H1 (cell line): Measurements from ENCODE around the gene YBX2. TPM values are rescaled to one million over a fixed set of nuclear protein-coding genes. Genes with fewer than 3 reads are reported as not detected.

Experiments used
- CTCF ChIA-PET: fragments of 300-600 bp; sonication (Branson Sonifier 250); formaldehyde crosslinking; loops from one replicate; lab custom pipeline; 2021; ENCODE audit not compliant: partially characterized antibody; lab: Charles Lee
- POLR2A ChIA-PET: fragments of 300-600 bp; sonication (Branson Sonifier 250); formaldehyde crosslinking; loops from one replicate; lab custom pipeline; 2021; ENCODE audit warnings: inconsistent platforms; ENCODE audit not compliant: partially characterized antibody; lab: Charles Lee
- DNase-seq, 2 experiments: peaks; one replicate each; pipeline versions ENCODE4 v3.0.0 to v3.0.0-alpha.2; 2010 to 2022; ENCODE audit warnings: low spot score in 2 of 2, low read depth in 1 of 2, mixed read lengths in 1 of 2
- FAIRE-seq: peaks from 2 replicates; lab custom pipeline; 2011; peaks lifted over from hg19 to GRCh38; lab: Jason Lieb, UNC
- H2AFZ ChIP-seq: 2 replicates; pipeline ENCODE4 v1.8.1; 2012; ENCODE audit warnings: low read length, inconsistent platforms
- H2AK5ac ChIP-seq: 2 replicates; pipeline ENCODE4 v1.6.1; 2013; ENCODE audit warnings: low read depth, low read length
- H2BK120ac ChIP-seq: replicated peaks from 2 replicates; pipeline ENCODE3; 2013; ENCODE audit warnings: low read depth, low read length, inconsistent platforms
- H2BK12ac ChIP-seq: 2 replicates; pipeline ENCODE4 v1.6.1; 2013; ENCODE audit warnings: low read depth, low read length
- H2BK15ac ChIP-seq: 2 replicates; pipeline ENCODE4 v1.6.1; 2013; ENCODE audit warnings: low read length
- H2BK20ac ChIP-seq: 2 replicates; pipeline ENCODE4 v1.6.1; 2013; ENCODE audit warnings: low read length
- H2BK5ac ChIP-seq: 2 replicates; pipeline ENCODE4 v1.6.1; 2013; ENCODE audit warnings: low read depth, low read length
- H3K14ac ChIP-seq: 2 replicates; pipeline ENCODE4 v1.6.1; 2013; ENCODE audit warnings: inconsistent platforms; ENCODE audit not compliant: insufficient read length
- H3K18ac ChIP-seq: 2 replicates; pipeline ENCODE4 v1.6.1; 2013; ENCODE audit warnings: low read length; ENCODE audit errors: extremely low read depth
- H3K23ac ChIP-seq: 2 replicates; pipeline ENCODE4 v1.6.1; 2013; ENCODE audit warnings: inconsistent platforms; ENCODE audit not compliant: insufficient read length
- H3K23me2 ChIP-seq: 2 replicates; pipeline ENCODE4 v1.6.1; 2013; ENCODE audit warnings: low read depth, low read length
- H3K27ac ChIP-seq: 2 replicates; pipeline ENCODE4 v1.6.1; 2011; ENCODE audit warnings: low read depth, low read length, inconsistent platforms
- H3K27me3 ChIP-seq, 4 experiments: replicated peaks in 1 of 4; 1 replicate in 1 of 4; 2 replicates in 3 of 4; pipeline versions ENCODE4 v1.6.1 to v1.8.1; 2011 to 2013; ENCODE audit warnings: low read length in 3 of 4, mild to moderate bottlenecking in 3 of 4, inconsistent platforms in 2 of 4, mixed read lengths in 2 of 4, moderate library complexity in 1 of 4; ENCODE audit not compliant: control insufficient read depth in 3 of 4, insufficient read depth in 3 of 4; ENCODE audit errors: extremely low read depth in 1 of 4
- H3K36me3 ChIP-seq, 4 experiments: 2 replicates each; pipeline versions ENCODE4 v1.6.1 to v1.8.1; 2011 to 2013; ENCODE audit warnings: mild to moderate bottlenecking in 4 of 4, low read length in 3 of 4, moderate library complexity in 2 of 4, control low read depth in 1 of 4, inconsistent platforms in 1 of 4; ENCODE audit not compliant: insufficient read depth in 4 of 4, control insufficient read depth in 2 of 4
- H3K4ac ChIP-seq: replicated peaks from 2 replicates; pipeline ENCODE3; 2013; ENCODE audit warnings: low read length, low read depth, mixed read lengths, inconsistent platforms; ENCODE audit not compliant: insufficient read length
- H3K4me1 ChIP-seq, 4 experiments: replicated peaks in 1 of 4; 1 replicate in 1 of 4; 2 replicates in 3 of 4; pipeline versions ENCODE4 v1.6.1 to v1.8.1; 2011 to 2013; ENCODE audit warnings: low read length in 3 of 4, inconsistent platforms in 2 of 4, mixed read lengths in 1 of 4; ENCODE audit not compliant: insufficient read depth in 4 of 4, control insufficient read depth in 3 of 4
- H3K4me2 ChIP-seq, 2 experiments: 2 replicates each; pipeline versions ENCODE4 v1.6.1 to v1.8.1; 2011 to 2013; ENCODE audit warnings: low read depth in 2 of 2, low read length in 2 of 2, control low read depth in 1 of 2, inconsistent platforms in 1 of 2, mild to moderate bottlenecking in 1 of 2; ENCODE audit not compliant: insufficient read depth in 1 of 2
- H3K4me3 ChIP-seq, 4 experiments: fragments of 200-600, 300-600 bp in 1 of 4; sonication (generic), shearing (Covaris generic), sonication (Bioruptor Twin) in 1 of 4; 2 replicates each; pipeline versions ENCODE4 v1.5.1 to v1.8.1; 2011 to 2016; ENCODE audit warnings: low read length in 4 of 4, low read depth in 3 of 4, control low read depth in 2 of 4, inconsistent platforms in 2 of 4, mild to moderate bottlenecking in 2 of 4, mixed read lengths in 1 of 4, moderate library complexity in 1 of 4; ENCODE audit not compliant: insufficient read depth in 2 of 4; ENCODE audit errors: extremely low read depth in 1 of 4
- H3K56ac ChIP-seq: replicated peaks from 2 replicates; pipeline ENCODE3; 2013; ENCODE audit warnings: low read depth, mild to moderate bottlenecking, mixed read lengths, low read length, inconsistent platforms; ENCODE audit not compliant: insufficient read length
- H3K79me1 ChIP-seq: 2 replicates; pipeline ENCODE4 v1.6.1; 2013; ENCODE audit warnings: low read depth, low read length, control low read depth
- H3K79me2 ChIP-seq, 2 experiments: 2 replicates each; pipeline versions ENCODE4 v1.6.1 to v1.8.1; 2012 to 2013; ENCODE audit warnings: low read length in 2 of 2, mild to moderate bottlenecking in 2 of 2, inconsistent platforms in 1 of 2; ENCODE audit not compliant: insufficient read depth in 2 of 2, control insufficient read depth in 1 of 2
- H3K9ac ChIP-seq, 4 experiments: replicated peaks in 1 of 4; 1 replicate in 1 of 4; 2 replicates in 3 of 4; pipeline versions ENCODE4 v1.6.1 to v1.8.1; 2011 to 2013; ENCODE audit warnings: low read depth in 3 of 4, low read length in 3 of 4, control low read depth in 2 of 4, mild to moderate bottlenecking in 2 of 4, moderate library complexity in 2 of 4, inconsistent platforms in 1 of 4; ENCODE audit errors: extremely low read depth in 1 of 4
- H3K9me3 ChIP-seq, 2 experiments: 2 replicates each; pipeline versions ENCODE4 v1.6.1 to v1.8.1; 2012 to 2013; ENCODE audit warnings: mild to moderate bottlenecking in 2 of 2, moderate library complexity in 2 of 2, control low read depth in 1 of 2, inconsistent platforms in 1 of 2, low read depth in 1 of 2, low read length in 1 of 2, mixed read lengths in 1 of 2; ENCODE audit not compliant: insufficient read depth in 2 of 2
- H4K20me1 ChIP-seq, 2 experiments: replicated peaks in 1 of 2; 2 replicates each; pipeline versions ENCODE3 to v1.8.1; 2011 to 2013; ENCODE audit warnings: inconsistent platforms in 2 of 2, low read length in 2 of 2, mild to moderate bottlenecking in 1 of 2; ENCODE audit not compliant: insufficient read depth in 2 of 2, control insufficient read depth in 1 of 2
- H4K5ac ChIP-seq: 2 replicates; pipeline ENCODE4 v1.6.1; 2013; ENCODE audit warnings: low read length, low read depth, mixed read lengths, inconsistent platforms; ENCODE audit not compliant: insufficient read length
- H4K8ac ChIP-seq: 2 replicates; pipeline ENCODE4 v1.8.0; 2013; ENCODE audit warnings: mild to moderate bottlenecking, moderate library complexity, low read length, inconsistent platforms; ENCODE audit not compliant: insufficient read depth; ENCODE audit errors: extremely low read depth
- H4K91ac ChIP-seq: replicated peaks from 2 replicates; pipeline ENCODE3; 2013; ENCODE audit warnings: low read length, mixed read lengths, inconsistent platforms; ENCODE audit not compliant: insufficient read length
- KDM5A ChIP-seq: fragments of 200-600 bp; IDR thresholded peaks from 2 replicates; pipeline ENCODE4 v1.7.1; 2012; ENCODE audit warnings: mild to moderate bottlenecking, low read length, inconsistent platforms, mixed read lengths
- POLR2A ChIP-seq, 2 experiments: IDR thresholded peaks; 1 replicate in 1 of 2; 2 replicates in 1 of 2; pipeline ENCODE4 v1.6.1; 2011; ENCODE audit warnings: low read depth in 2 of 2, low read length in 2 of 2, mild to moderate bottlenecking in 2 of 2; ENCODE audit errors: control extremely low read depth in 1 of 2
- POLR2AphosphoS5 ChIP-seq: IDR thresholded peaks from 2 replicates; pipeline ENCODE4 v1.6.1; 2011; ENCODE audit warnings: low read depth, low read length
- SIN3A ChIP-seq, 2 experiments: IDR thresholded peaks in 1 of 2; conservative IDR thresholded peaks in 1 of 2; 2 replicates each; pipeline ENCODE4 v1.6.1; 2011 to 2012; ENCODE audit warnings: low read length in 2 of 2, improper control_type of control experiment in 1 of 2, low read depth in 1 of 2, mild to moderate bottlenecking in 1 of 2
- SP4 ChIP-seq: IDR thresholded peaks from 2 replicates; pipeline ENCODE4 v1.6.1; 2012; ENCODE audit warnings: low read length, inconsistent platforms
- TAF7 ChIP-seq: optimal IDR thresholded peaks from 2 replicates; pipeline ENCODE3; 2011; ENCODE audit warnings: low read depth, mild to moderate bottlenecking, inconsistent platforms, low read length, moderate library complexity, borderline replicate concordance
- TEAD4 ChIP-seq: IDR thresholded peaks from 2 replicates; pipeline ENCODE4 v1.6.1; 2012; ENCODE audit warnings: low read depth, low read length, inconsistent platforms, mixed read lengths
- WGBS, 2 experiments: shearing (Covaris generic) in 1 of 2; methylation state at CpG; one replicate each; pipeline versions ENCODE4 v1.1.6 to v1.1.7; 2013 to 2015; ENCODE audit warnings: low lambda C conversion rate in 2 of 2, mixed read lengths in 2 of 2, inconsistent platforms in 1 of 2, low coverage in 1 of 2, missing lambda C conversion rate in 1 of 2; ENCODE audit not compliant: insufficient replicate concordance in 2 of 2, insufficient coverage in 1 of 2, insufficient read length in 1 of 2; ENCODE audit errors: extremely low coverage in 1 of 2, missing lambda C conversion rate in 1 of 2; 5-methylcytosine and 5-hydroxymethylcytosine counted together
- polyA plus RNA-seq, 7 experiments: library from polyadenylated mRNA; depleted of rRNA in 3 of 7; stranded (reverse) in 5 of 7; unstranded in 2 of 7; fragments of >200 nt in 5 of 7; fragments of 200-250 nt in 2 of 7; gene quantifications; 1 replicate in 5 of 7; 2 replicates in 1 of 7; 4 replicates in 1 of 7; pipeline versions ENCODE4 v1.2.1 to v1.2.3, GENCODE V29; 2011 to 2013; ENCODE audit warnings: missing spikeins in 2 of 7, mixed read lengths in 2 of 7
- total RNA-seq: library from RNA; stranded (reverse); fragmentation: NEBNext Ultra II Directional; extraction: Animal tissue kit (Norgen Biotek cat#: 25700); gene quantifications from 2 replicates; pipeline ENCODE4 v1.2.1, GENCODE V29; 2021

Gene YBX2
- total and polyA plus RNA-seq, 2 of the 8 experiments (the other 6 are each of a cell fraction or from before 2014, with no cell fraction given): 19.2 to 30.5 TPM

DNA sequence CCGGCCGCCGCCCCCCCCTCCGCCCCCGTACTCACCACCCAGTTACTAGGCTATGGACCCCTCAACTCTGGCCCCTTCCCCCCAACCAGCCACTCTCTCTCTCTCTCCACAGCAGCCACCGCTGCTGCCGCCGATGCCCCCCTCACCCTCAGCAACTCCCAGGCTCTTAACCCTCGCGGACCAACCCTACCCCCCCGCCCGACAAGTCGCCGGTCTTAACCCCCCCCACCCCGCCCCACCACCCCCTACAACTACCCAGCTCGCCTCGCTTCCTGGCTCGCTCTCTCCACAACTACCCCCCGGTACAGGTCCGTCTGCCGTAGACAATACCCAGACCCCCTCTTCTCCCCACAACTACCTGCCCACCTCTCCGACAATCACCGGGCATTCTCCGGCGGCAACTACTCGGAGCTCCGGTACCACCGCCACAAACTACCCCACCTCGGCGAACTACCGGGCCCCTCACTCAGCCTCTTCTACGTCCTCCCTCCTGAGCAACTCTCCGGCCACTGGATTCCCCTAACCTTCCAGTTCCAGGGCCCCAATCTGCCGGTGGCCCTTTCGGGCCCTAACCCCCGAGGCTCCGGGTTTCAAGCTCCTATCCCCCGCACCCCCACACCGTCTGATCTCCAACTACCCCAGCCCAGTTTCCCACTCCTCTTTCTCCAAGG, 55.9 kb downstream of the YBX2 start:
- H4K91ac ChIP-seq: peak overlapping the region; percentile 77
- peak overlapping the region; percentile 81 to 93 (median 86) for H3K9ac ChIP-seq
- H2BK20ac ChIP-seq: no peak overlapping the region
- 3% methylated on average over 16 of the region's 39 CpGs; no CpG with 5 or more reads in 1 of the 2 experiments for WGBS, 2 experiments
- H3K79me2 ChIP-seq: peaks cover 0 to 52% of the 10 kb centered on the region in 2 experiments; a peak in 2 of 4 replicates
- CTCF ChIA-PET: interaction anchor here (0.5 to 6.4 kb wide), 5 partner anchors 14 to 58 kb away, joined by 3 to 46 read pairs (median 4); partner anchors contain the start of genes ACADVL and DLG4
- no peaks in the 10 kb centered on the region for H3K9me3 ChIP-seq
- peaks cover 18% of the 10 kb centered on the region for H3K23me2 ChIP-seq
- no peak overlapping the region for H3K23ac ChIP-seq
- H2AK5ac ChIP-seq: no peak overlapping the region
- H4K5ac ChIP-seq: peak overlapping the region; percentile 74
- FAIRE-seq (no peak), DNase-seq (no peak)
- H2BK12ac ChIP-seq: 0 out of 2 replicates have a peak overlapping the region, but pooled peaks have one; percentile 9
- H3K27ac ChIP-seq: peak overlapping the region; percentile 63
- POLR2A ChIA-PET: interaction anchor here (0.6 to 19.7 kb wide), 19 partner anchors 9 to 351 kb away, joined by 3 to 386 read pairs (median 4); partner anchors contain the start of genes ACADVL, ACAP1, CLDN7 and CTDNEP1
- H3K27me3 ChIP-seq: no peaks in the 10 kb centered on the region
- H4K8ac ChIP-seq: peak overlapping the region; percentile 90
- peak overlapping the region; percentile 91 for H3K4ac ChIP-seq
- peak overlapping the region; percentile 66; the same call in 1 of the 2 replicates for H3K18ac ChIP-seq
- H2BK120ac ChIP-seq: no peak overlapping the region
- TF ChIP-seq SIN3A (conservative IDR thresholded peaks at IDR 0.05 in 1 of 2, IDR thresholded peaks at IDR 0.05 in 1 of 2; ENCODE audit: low read depth in 1 of 2, low read length in 2 of 2) (0 out of 4 replicates have a peak, but pooled peaks of 1 of the 2 experiments have one; percentile 6), POLR2A (IDR thresholded peaks at IDR 0.05; ENCODE audit: control extremely low read depth in 1 of 2, low read depth in 2 of 2, low read length in 2 of 2) (peak in 1 of 2 experiments; percentile 10; a peak in 1 of 3 replicates), POLR2AphosphoS5 (peak; percentile 33; the same call in 1 of the 2 replicates), TAF7 (no peak), TEAD4 (no peak), SP4 (no peak), KDM5A (no peak)
- H3K14ac ChIP-seq: no peak overlapping the region
- H3K36me3 ChIP-seq: peaks cover 15 to 36% (median 22%) of the 10 kb centered on the region in 4 experiments; a peak in 6 of 8 replicates
- peaks cover 5 to 24% (median 12%) of the 10 kb centered on the region in 4 experiments for H3K4me1 ChIP-seq
- H2BK15ac ChIP-seq: no peak overlapping the region
- H3K79me1 ChIP-seq: peaks cover 8% of the 10 kb centered on the region; the same call in 1 of the 2 replicates
- H3K4me2 ChIP-seq: peak overlapping the region; percentile 24 to 65
- peak overlapping the region; percentile 91 to 97 (median 94) for H3K4me3 ChIP-seq
- H3K56ac ChIP-seq: peak overlapping the region; percentile 93
- no peak overlapping the region for H2AFZ ChIP-seq
- H2BK5ac ChIP-seq: peak overlapping the region; percentile 87
- peaks cover 8 to 19% of the 10 kb centered on the region in 2 experiments for H4K20me1 ChIP-seq
